SK-N-SH (cell line): ENCODE data around the gene SYT1. TPM values are rescaled to one million over a fixed set of nuclear protein-coding genes. Genes with fewer than 3 reads are reported as not detected.

Experiments used
- CTCF ChIA-PET: fragments of 300-600, 350-600 bp; formaldehyde crosslinking; extraction: SDS; loops from one replicate; lab custom pipeline; 2021; lab: Yijun Ruan, JAX
- POLR2A ChIA-PET: fragments of 350-600 bp; sonication (Branson Sonifier 250); formaldehyde crosslinking; extraction: SDS; loops from one replicate; lab custom pipeline; 2020; ENCODE audit warnings: antibody characterized with exemption, inconsistent platforms; lab: Yijun Ruan, JAX
- DNase-seq: peaks from one replicate; pipeline ENCODE4 v3.0.0; 2012
- H2AFZ ChIP-seq: fragments of 200-600 bp; sonication (generic); 2 replicates; pipeline ENCODE4 v1.8.1; 2016; ENCODE audit warnings: antibody characterized with exemption, mild to moderate bottlenecking, low read depth
- H3F3A ChIP-seq: fragments of 200-600 bp; sonication (generic); replicated peaks from 2 replicates; pipeline ENCODE3; 2016; ENCODE audit warnings: antibody characterized with exemption, mild to moderate bottlenecking; ENCODE audit not compliant: insufficient read depth
- H3K27ac ChIP-seq, 2 experiments: fragments of 200-500 bp in 1 of 2; fragments of 200-600 bp in 1 of 2; sonication (Bioruptor generic) in 1 of 2; sonication (generic), shearing (Covaris generic) in 1 of 2; 2 replicates each; pipeline versions ENCODE4 v1.5.1 to v1.6.1; 2014 to 2016; ENCODE audit warnings: low read depth in 2 of 2, inconsistent platforms in 1 of 2, low read length in 1 of 2, mild to moderate bottlenecking in 1 of 2, mixed read lengths in 1 of 2
- H3K27me3 ChIP-seq: fragments of 200-600 bp; sonication (generic), shearing (Covaris generic); 2 replicates; pipeline ENCODE4 v1.6.1; 2016; ENCODE audit warnings: mixed run types; ENCODE audit not compliant: insufficient read depth
- H3K36me3 ChIP-seq, 2 experiments: fragments of 200-500 bp in 1 of 2; fragments of 200-600 bp in 1 of 2; sonication (Bioruptor generic) in 1 of 2; sonication (generic) in 1 of 2; replicated peaks in 1 of 2; 2 replicates each; pipeline versions ENCODE3 to v1.5.1; 2014 to 2016; ENCODE audit warnings: low read length in 1 of 2, mild to moderate bottlenecking in 1 of 2; ENCODE audit not compliant: insufficient read depth in 2 of 2, control insufficient read depth in 1 of 2
- H3K4me1 ChIP-seq, 2 experiments: fragments of 200-500 bp in 1 of 2; fragments of 200-600 bp in 1 of 2; sonication (Bioruptor generic) in 1 of 2; sonication (generic), shearing (Covaris generic) in 1 of 2; 2 replicates each; pipeline versions ENCODE4 v1.5.1 to v1.6.1; 2014 to 2016; ENCODE audit warnings: low read depth in 1 of 2, low read length in 1 of 2, mixed run types in 1 of 2; ENCODE audit not compliant: insufficient read depth in 2 of 2, control insufficient read depth in 1 of 2
- H3K4me2 ChIP-seq: fragments of 200-600 bp; sonication (generic), shearing (Covaris generic); 2 replicates; pipeline ENCODE4 v1.6.1; 2017; ENCODE audit warnings: mixed run types
- H3K4me3 ChIP-seq, 2 experiments: fragments of 200-500 bp in 1 of 2; fragments of 200-600 bp in 1 of 2; sonication (Bioruptor generic) in 1 of 2; sonication (generic), shearing (Covaris generic) in 1 of 2; 2 replicates each; pipeline versions ENCODE4 v1.5.1 to v1.8.1; 2014 to 2016; ENCODE audit warnings: low read depth in 2 of 2, inconsistent platforms in 1 of 2, low read length in 1 of 2, mild to moderate bottlenecking in 1 of 2, mixed read lengths in 1 of 2, moderate library complexity in 1 of 2
- H3K79me2 ChIP-seq: fragments of 200-600 bp; sonication (generic); 2 replicates; pipeline ENCODE4 v1.8.1; 2017; ENCODE audit warnings: mild to moderate bottlenecking; ENCODE audit not compliant: insufficient read depth
- H3K9ac ChIP-seq: fragments of 200-600 bp; sonication (generic); 2 replicates; pipeline ENCODE4 v1.6.1; 2017; ENCODE audit warnings: mixed run types
- H3K9me2 ChIP-seq: fragments of 200-600 bp; sonication (generic); 2 replicates; pipeline ENCODE4 v1.6.1; 2017; ENCODE audit warnings: mixed run types
- H3K9me3 ChIP-seq: fragments of 200-600 bp; sonication (generic); 2 replicates; pipeline ENCODE4 v1.6.1; 2017; ENCODE audit warnings: mixed run types, mild to moderate bottlenecking, moderate library complexity
- H4K20me1 ChIP-seq: fragments of 200-600 bp; sonication (generic); 2 replicates; pipeline ENCODE4 v1.6.1; 2017; ENCODE audit warnings: mild to moderate bottlenecking, mixed run types; ENCODE audit not compliant: insufficient read depth
- CHD2 ChIP-seq: fragments of 150-350 bp; IDR thresholded peaks from 2 replicates; pipeline ENCODE4 v1.6.1; 2018; ENCODE audit warnings: low read length; ENCODE audit not compliant: partially characterized antibody
- EP300 ChIP-seq, 2 experiments: IDR thresholded peaks; 2 replicates each; pipeline versions ENCODE4 v1.4.0 to v1.6.1; 2012; ENCODE audit warnings: borderline replicate concordance in 1 of 2, low read depth in 1 of 2, low read length in 1 of 2
- FOSL2 ChIP-seq: IDR thresholded peaks from 2 replicates; pipeline ENCODE4 v1.4.0; 2012; ENCODE audit warnings: low read depth, mild to moderate bottlenecking, moderate library complexity, borderline replicate concordance
- GABPA ChIP-seq: IDR thresholded peaks from 2 replicates; pipeline ENCODE4 v1.4.0; 2012; ENCODE audit warnings: low read depth, mild to moderate bottlenecking
- GATA2 ChIP-seq: sonication (generic); formaldehyde crosslinking; IDR thresholded peaks from 2 replicates; pipeline ENCODE4 v1.5.0; 2020; ENCODE audit warnings: mild to moderate bottlenecking, missing genetic modification reagents
- JUND ChIP-seq: IDR thresholded peaks from 2 replicates; pipeline ENCODE4 v1.4.0; 2012
- MXI1 ChIP-seq: IDR thresholded peaks from 2 replicates; pipeline ENCODE4 v1.6.1; 2012; ENCODE audit warnings: mild to moderate bottlenecking, low read depth, low read length, improper control_type of control experiment
- NFIC ChIP-seq: IDR thresholded peaks from 2 replicates; pipeline ENCODE4 v1.4.0; 2012; ENCODE audit warnings: borderline replicate concordance
- POLR2AphosphoS5 ChIP-seq: IDR thresholded peaks from 2 replicates; pipeline ENCODE4 v1.6.1; 2012; ENCODE audit warnings: low read depth, low read length
- RFX5 ChIP-seq: IDR thresholded peaks from 2 replicates; pipeline ENCODE4 v1.6.1; 2012; ENCODE audit warnings: mild to moderate bottlenecking, improper control_type of control experiment, low read length
- RXRA ChIP-seq: IDR thresholded peaks from 2 replicates; pipeline ENCODE4 v1.4.0; 2012; ENCODE audit warnings: low read depth, mild to moderate bottlenecking, borderline replicate concordance
- SIN3A ChIP-seq: IDR thresholded peaks from 2 replicates; pipeline ENCODE4 v1.6.1; 2012; ENCODE audit warnings: low read depth, mild to moderate bottlenecking, low read length, moderate library complexity, borderline replicate concordance
- TAF1 ChIP-seq: IDR thresholded peaks from 2 replicates; pipeline ENCODE4 v1.6.1; 2012; ENCODE audit warnings: low read depth, mild to moderate bottlenecking, low read length, moderate library complexity, borderline replicate concordance
- TCF12 ChIP-seq: IDR thresholded peaks from 2 replicates; pipeline ENCODE4 v1.4.0; 2012
- TEAD4 ChIP-seq: IDR thresholded peaks from 2 replicates; pipeline ENCODE4 v1.4.0; 2012; ENCODE audit warnings: mild to moderate bottlenecking, borderline replicate concordance; ENCODE audit not compliant: insufficient read depth
- YY1 ChIP-seq: IDR thresholded peaks from 2 replicates; pipeline ENCODE4 v1.4.0; 2012; ENCODE audit warnings: low read depth, mild to moderate bottlenecking
- WGBS: methylation state at CpG from one replicate; pipeline ENCODE4 v1.1.6; 2017; ENCODE audit warnings: low lambda C conversion rate; 5-methylcytosine and 5-hydroxymethylcytosine counted together
- polyA plus RNA-seq, 3 experiments: library from polyadenylated mRNA; depleted of rRNA; stranded (reverse); fragments of >200 nt; gene quantifications; 2 replicates each; pipeline ENCODE4 v1.2.3, GENCODE V29; 2012
- TF ChIP-seq, protein P1 (sequence below): fragments of 150-350 bp; IDR thresholded peaks from 2 replicates; pipeline ENCODE4 v1.6.1; 2017; ENCODE audit warnings: antibody characterized with exemption, low read length, low read depth, borderline replicate concordance
- TF ChIP-seq, protein P2 (sequence below): IDR thresholded peaks from 2 replicates; pipeline ENCODE4 v1.4.0; 2012; ENCODE audit warnings: low read depth, borderline replicate concordance
- TF ChIP-seq, protein P3 (sequence below): fragments of 150-350 bp; IDR thresholded peaks from 2 replicates; pipeline ENCODE4 v1.6.1; 2016; ENCODE audit warnings: mild to moderate bottlenecking, low read depth, low read length
- TF ChIP-seq, protein P4 (sequence below): IDR thresholded peaks from 2 replicates; pipeline ENCODE4 v1.6.1; 2012; ENCODE audit warnings: mild to moderate bottlenecking, low read depth, low read length, moderate library complexity
- TF ChIP-seq, protein P5 (sequence below): fragments of 200-600 bp; sonication (generic); IDR thresholded peaks from 2 replicates; pipeline ENCODE4 v1.6.1; 2017; ENCODE audit warnings: antibody characterized with exemption, mild to moderate bottlenecking, moderate library complexity
- TF ChIP-seq, protein P6 (sequence below): IDR thresholded peaks from 2 replicates; pipeline ENCODE4; 2012

Gene SYT1
- 12.7 and 17.0 TPM in 2 replicates for polyA plus RNA-seq (2012; rRNA removed)
- polyA plus RNA-seq (2012; cell fraction: cytosol; rRNA removed) = 19.5 and 23.3 TPM in 2 replicates
- 6.7 and 11.9 TPM in 2 replicates for polyA plus RNA-seq (2012; cell fraction: nucleus; rRNA removed)

DNA sequence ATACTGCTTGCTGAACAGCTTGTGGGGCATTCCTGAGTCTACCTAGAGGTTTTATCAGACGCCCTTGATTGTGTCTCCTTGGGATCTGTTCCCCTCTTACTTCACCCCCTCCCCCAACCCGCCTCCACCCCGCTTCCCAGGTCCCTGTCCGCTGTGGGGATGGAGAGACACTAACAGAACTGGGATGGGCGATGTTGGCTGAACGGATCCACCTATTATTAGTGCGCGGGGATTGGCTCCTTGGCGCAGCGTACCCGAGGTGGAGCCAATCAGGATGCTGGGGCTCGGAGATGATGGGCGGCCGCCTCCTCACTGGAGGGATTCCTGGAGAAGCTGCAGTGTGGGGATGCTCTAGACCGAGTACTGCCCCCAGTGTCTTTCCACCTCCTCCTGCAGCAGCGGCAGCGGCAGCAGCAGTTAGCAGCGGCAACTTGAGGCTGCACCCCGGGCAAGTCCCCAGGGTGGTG is at the start of gene SYT1:
Gene SYT1 (plus strand): TSS at position 372 of the 467 bp plus-strand sequence.
- peak within 1 kb of the TSS; percentile 77 for H3K9ac ChIP-seq
- peak within 1 kb of the TSS; percentile 90 to 97 for H3K4me3 ChIP-seq
- H3K4me2 ChIP-seq = peak within 1 kb of the TSS; percentile 79
- peak within 1 kb of the TSS; percentile 95 for H2AFZ ChIP-seq
- H3K27ac ChIP-seq = peak within 1 kb of the TSS; percentile 87 to 95
- H3F3A ChIP-seq = peaks cover 17% of the 10 kb centered on the region
- peaks cover 43% of the 10 kb centered on the region for H3K79me2 ChIP-seq
- WGBS = 0% methylated on average over 13 of the region's 19 CpGs
- no peaks in the 10 kb centered on the region for H3K9me3 ChIP-seq
- H3K27me3 ChIP-seq = no peaks in the 10 kb centered on the region
- H3K4me1 ChIP-seq = peaks cover 5 to 15% of the 10 kb centered on the region in 2 experiments; a peak in 2 of 4 replicates
- ChIA-PET CTCF (interaction anchor here (0.9 to 1.7 kb wide), 2 partner anchors 394 to 471 kb away, joined by 4 to 5 read pairs; no protein-coding TSS in a partner anchor), POLR2A (interaction anchor here (0.6 to 2.2 kb wide), 10 partner anchors 9 to 483 kb away, joined by 3 to 8 read pairs (median 4); no protein-coding TSS in a partner anchor)
- TF ChIP-seq, protein P1, sequence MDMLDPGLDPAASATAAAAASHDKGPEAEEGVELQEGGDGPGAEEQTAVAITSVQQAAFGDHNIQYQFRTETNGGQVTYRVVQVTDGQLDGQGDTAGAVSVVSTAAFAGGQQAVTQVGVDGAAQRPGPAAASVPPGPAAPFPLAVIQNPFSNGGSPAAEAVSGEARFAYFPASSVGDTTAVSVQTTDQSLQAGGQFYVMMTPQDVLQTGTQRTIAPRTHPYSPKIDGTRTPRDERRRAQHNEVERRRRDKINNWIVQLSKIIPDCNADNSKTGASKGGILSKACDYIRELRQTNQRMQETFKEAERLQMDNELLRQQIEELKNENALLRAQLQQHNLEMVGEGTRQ = no peak
- peak; percentile 97 for TF ChIP-seq POLR2AphosphoS5
- no peak for TF ChIP-seq GATA2 (CRISPR knock-in tag)
- 0 out of 4 replicates have a peak, but pooled peaks of 1 of the 2 experiments have one; percentile 3 for TF ChIP-seq EP300 (IDR thresholded peaks at IDR 0.05; ENCODE audit: borderline replicate concordance in 1 of 2, low read depth in 1 of 2, low read length in 1 of 2)
- peak; percentile 99 for TF ChIP-seq TAF1
- no peak for TF ChIP-seq GABPA
- TF ChIP-seq CHD2 = peak; percentile 84
- TF ChIP-seq RXRA = no peak
- TF ChIP-seq, protein P2, sequence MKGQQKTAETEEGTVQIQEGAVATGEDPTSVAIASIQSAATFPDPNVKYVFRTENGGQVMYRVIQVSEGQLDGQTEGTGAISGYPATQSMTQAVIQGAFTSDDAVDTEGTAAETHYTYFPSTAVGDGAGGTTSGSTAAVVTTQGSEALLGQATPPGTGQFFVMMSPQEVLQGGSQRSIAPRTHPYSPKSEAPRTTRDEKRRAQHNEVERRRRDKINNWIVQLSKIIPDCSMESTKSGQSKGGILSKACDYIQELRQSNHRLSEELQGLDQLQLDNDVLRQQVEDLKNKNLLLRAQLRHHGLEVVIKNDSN = no peak
- TF ChIP-seq JUND = no peak
- TF ChIP-seq TEAD4 = no peak
- peak; percentile 88 for TF ChIP-seq RFX5
- TF ChIP-seq TCF12 = 0 out of 2 replicates have a peak, but pooled peaks have one; percentile 23
- TF ChIP-seq SIN3A = peak; percentile 76; the same call in 1 of the 2 replicates
- TF ChIP-seq YY1 = peak; percentile 43; the same call in 1 of the 2 replicates
- TF ChIP-seq, protein P3, sequence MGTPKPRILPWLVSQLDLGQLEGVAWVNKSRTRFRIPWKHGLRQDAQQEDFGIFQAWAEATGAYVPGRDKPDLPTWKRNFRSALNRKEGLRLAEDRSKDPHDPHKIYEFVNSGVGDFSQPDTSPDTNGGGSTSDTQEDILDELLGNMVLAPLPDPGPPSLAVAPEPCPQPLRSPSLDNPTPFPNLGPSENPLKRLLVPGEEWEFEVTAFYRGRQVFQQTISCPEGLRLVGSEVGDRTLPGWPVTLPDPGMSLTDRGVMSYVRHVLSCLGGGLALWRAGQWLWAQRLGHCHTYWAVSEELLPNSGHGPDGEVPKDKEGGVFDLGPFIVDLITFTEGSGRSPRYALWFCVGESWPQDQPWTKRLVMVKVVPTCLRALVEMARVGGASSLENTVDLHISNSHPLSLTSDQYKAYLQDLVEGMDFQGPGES = peak; percentile 43; the same call in 1 of the 2 replicates
- TF ChIP-seq, protein P4, sequence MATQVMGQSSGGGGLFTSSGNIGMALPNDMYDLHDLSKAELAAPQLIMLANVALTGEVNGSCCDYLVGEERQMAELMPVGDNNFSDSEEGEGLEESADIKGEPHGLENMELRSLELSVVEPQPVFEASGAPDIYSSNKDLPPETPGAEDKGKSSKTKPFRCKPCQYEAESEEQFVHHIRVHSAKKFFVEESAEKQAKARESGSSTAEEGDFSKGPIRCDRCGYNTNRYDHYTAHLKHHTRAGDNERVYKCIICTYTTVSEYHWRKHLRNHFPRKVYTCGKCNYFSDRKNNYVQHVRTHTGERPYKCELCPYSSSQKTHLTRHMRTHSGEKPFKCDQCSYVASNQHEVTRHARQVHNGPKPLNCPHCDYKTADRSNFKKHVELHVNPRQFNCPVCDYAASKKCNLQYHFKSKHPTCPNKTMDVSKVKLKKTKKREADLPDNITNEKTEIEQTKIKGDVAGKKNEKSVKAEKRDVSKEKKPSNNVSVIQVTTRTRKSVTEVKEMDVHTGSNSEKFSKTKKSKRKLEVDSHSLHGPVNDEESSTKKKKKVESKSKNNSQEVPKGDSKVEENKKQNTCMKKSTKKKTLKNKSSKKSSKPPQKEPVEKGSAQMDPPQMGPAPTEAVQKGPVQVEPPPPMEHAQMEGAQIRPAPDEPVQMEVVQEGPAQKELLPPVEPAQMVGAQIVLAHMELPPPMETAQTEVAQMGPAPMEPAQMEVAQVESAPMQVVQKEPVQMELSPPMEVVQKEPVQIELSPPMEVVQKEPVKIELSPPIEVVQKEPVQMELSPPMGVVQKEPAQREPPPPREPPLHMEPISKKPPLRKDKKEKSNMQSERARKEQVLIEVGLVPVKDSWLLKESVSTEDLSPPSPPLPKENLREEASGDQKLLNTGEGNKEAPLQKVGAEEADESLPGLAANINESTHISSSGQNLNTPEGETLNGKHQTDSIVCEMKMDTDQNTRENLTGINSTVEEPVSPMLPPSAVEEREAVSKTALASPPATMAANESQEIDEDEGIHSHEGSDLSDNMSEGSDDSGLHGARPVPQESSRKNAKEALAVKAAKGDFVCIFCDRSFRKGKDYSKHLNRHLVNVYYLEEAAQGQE = peak; percentile 70
- TF ChIP-seq, protein P5, sequence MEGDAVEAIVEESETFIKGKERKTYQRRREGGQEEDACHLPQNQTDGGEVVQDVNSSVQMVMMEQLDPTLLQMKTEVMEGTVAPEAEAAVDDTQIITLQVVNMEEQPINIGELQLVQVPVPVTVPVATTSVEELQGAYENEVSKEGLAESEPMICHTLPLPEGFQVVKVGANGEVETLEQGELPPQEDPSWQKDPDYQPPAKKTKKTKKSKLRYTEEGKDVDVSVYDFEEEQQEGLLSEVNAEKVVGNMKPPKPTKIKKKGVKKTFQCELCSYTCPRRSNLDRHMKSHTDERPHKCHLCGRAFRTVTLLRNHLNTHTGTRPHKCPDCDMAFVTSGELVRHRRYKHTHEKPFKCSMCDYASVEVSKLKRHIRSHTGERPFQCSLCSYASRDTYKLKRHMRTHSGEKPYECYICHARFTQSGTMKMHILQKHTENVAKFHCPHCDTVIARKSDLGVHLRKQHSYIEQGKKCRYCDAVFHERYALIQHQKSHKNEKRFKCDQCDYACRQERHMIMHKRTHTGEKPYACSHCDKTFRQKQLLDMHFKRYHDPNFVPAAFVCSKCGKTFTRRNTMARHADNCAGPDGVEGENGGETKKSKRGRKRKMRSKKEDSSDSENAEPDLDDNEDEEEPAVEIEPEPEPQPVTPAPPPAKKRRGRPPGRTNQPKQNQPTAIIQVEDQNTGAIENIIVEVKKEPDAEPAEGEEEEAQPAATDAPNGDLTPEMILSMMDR = 0 out of 2 replicates have a peak, but pooled peaks have one; percentile 15
- TF ChIP-seq NFIC = no peak
- TF ChIP-seq, protein P6, sequence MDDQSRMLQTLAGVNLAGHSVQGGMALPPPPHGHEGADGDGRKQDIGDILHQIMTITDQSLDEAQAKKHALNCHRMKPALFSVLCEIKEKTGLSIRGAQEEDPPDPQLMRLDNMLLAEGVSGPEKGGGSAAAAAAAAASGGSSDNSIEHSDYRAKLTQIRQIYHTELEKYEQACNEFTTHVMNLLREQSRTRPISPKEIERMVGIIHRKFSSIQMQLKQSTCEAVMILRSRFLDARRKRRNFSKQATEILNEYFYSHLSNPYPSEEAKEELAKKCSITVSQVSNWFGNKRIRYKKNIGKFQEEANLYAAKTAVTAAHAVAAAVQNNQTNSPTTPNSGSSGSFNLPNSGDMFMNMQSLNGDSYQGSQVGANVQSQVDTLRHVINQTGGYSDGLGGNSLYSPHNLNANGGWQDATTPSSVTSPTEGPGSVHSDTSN = peak; percentile 70
- TF ChIP-seq MXI1 = no peak; the same call in 1 of the 2 replicates
- TF ChIP-seq FOSL2 = no peak
- peak; percentile 92 for DNase-seq
- no peaks in the 10 kb centered on the region; the same call in 1 of the 2 replicates for H3K9me2 ChIP-seq
- peaks cover 0 to 19% of the 10 kb centered on the region in 2 experiments for H3K36me3 ChIP-seq
- H4K20me1 ChIP-seq = no peaks in the 10 kb centered on the region; the same call in 1 of the 2 replicates
